ENCODE results near the gene FCGR1A.
"Not testable (repeated sequence)": the region's sequence is repeated elsewhere in the genome, so short reads cannot be mapped to it uniquely, and the experiment has no call there.

The FCGR1A gene

DNA sequence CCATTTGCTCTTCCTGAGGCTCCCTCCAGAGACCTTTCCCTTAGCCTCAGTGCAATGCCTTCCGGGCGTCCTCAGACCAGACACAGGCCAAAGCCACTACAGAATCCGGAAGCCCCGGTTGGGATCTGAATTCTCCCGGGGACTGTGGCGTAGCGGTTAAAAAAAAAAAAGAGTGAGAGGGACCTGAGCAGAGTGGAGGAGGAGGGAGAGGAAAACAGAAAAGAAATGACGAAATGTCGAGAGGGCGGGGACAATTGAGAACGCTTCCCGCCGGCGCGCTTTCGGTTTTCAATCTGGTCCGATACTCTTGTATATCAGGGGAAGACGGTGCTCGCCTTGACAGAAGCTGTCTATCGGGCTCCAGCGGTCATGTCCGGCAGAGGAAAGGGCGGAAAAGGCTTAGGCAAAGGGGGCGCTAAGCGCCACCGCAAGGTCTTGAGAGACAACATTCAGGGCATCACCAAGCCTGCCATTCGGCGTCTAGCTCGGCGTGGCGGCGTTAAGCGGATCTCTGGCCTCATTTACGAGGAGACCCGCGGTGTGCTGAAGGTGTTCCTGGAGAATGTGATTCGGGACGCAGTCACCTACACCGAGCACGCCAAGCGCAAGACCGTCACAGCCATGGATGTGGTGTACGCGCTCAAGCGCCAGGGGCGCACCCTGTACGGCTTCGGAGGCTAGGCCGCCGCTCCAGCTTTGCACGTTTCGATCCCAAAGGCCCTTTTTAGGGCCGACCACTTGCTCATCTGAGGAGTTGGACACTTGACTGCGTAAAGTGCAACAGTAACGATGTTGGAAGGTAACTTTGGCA, 50.0 kb downstream of the FCGR1A start:
- DNase-seq (ENCODE audit: low read depth in 2 of 2), result not testable (repeated sequence)

DNA sequence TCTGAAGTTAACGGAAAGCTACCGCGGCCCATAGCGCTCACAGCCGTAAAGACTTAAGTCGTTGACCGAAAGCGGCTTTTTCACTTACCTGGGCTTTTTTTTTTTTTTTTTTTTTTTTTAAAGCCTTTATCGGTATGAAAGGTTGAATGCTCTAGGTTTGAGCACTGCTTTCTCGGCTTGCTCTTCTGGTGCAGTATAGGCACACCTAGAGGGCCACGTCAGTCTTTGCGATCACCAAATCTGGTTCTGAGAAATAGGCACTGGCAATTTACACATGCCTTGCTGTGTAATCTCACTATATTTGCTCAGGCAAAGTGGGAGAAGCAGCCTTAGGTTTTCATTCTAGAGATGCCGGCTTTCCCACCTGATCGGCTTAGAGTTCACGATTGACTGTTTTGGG, 50.6 kb downstream of the FCGR1A start:
- DNase-seq (ENCODE audit: low read depth in 2 of 2), result not testable (repeated sequence)

DNA sequence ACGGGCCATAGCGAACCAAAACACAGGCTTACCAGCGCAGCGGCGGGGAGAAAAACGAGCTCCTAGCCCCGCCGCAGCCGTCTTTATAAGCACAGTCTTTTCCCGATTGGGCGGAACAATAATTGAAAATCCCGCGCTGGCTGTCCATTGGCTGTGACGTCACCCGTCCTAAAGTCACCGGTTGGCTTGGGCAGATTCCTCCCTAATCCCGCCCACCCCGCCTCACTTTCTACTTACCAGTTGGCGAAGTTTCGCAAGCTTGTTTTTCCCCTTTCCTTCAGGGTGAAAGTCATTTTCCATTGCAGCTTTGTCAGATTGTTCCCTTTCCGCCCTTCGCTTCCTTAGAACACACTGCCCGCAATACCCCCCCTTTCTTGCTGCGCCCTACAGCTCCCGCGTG, 58.7 kb downstream of the FCGR1A start:
- DNase-seq (ENCODE audit: low read depth in 2 of 2), result not testable (repeated sequence)

Data from stimulated activated CD8-positive, alpha-beta memory T cell treated with anti-CD3 and anti-CD28 coated beads, Interleukin-7, amount 100 ng/mL, for 1 hour (primary cell).